HepG2 (cell line): ENCODE results near the gene MFAP3L. TPM values are rescaled to one million over a fixed set of nuclear protein-coding genes. Genes with fewer than 3 reads are reported as not detected.

ENCODE experiments used
- ATAC-seq: fragments of 200-7000 bp; cut with Tn5 transposase; 3 replicates; pipeline ENCODE4 v1.9.1; 2020; ENCODE audit warnings: mild to moderate bottlenecking, moderate library complexity
- BruUV-seq: library from RNA; stranded (reverse); fragments of 400-500 nt; replicated peaks from 2 replicates; lab custom pipeline; 2021; lab: Mats Ljungman, UMichigan
- CTCF ChIA-PET: fragments of 300-600 bp; formaldehyde crosslinking; extraction: SDS; loops from one replicate; lab custom pipeline; 2021; ENCODE audit warnings: low total read pairs, inconsistent platforms, low intra/inter-chr PET ratio; lab: Yijun Ruan, JAX
- POLR2A ChIA-PET: fragments of 350-600 bp; sonication (Branson Sonifier 250); formaldehyde crosslinking; loops from one replicate; lab custom pipeline; 2020; ENCODE audit warnings: antibody characterized with exemption, inconsistent platforms; lab: Yijun Ruan, JAX
- DNase-seq: peaks from one replicate; pipeline ENCODE4 v3.0.0-alpha.2; 2015; ENCODE audit warnings: low spot score
- FAIRE-seq: peaks from 3 replicates; lab custom pipeline; 2011; peaks lifted over from hg19 to GRCh38; lab: Jason Lieb, UNC
- H2AFZ ChIP-seq: one replicate; pipeline ENCODE4 v1.6.1; 2011; ENCODE audit warnings: low read length, inconsistent platforms
- H3K27ac ChIP-seq: fragments of 300-600 bp; 3 replicates; pipeline ENCODE4 v1.8.0; 2011; ENCODE audit warnings: mixed run types, mild to moderate bottlenecking, mixed read lengths, low read length, inconsistent platforms; ENCODE audit not compliant: insufficient read depth; ENCODE audit errors: extremely low read length
- H3K27me3 ChIP-seq, 2 experiments: fragments of 200-600 bp in 1 of 2; 2 replicates in 1 of 2; 3 replicates in 1 of 2; pipeline versions ENCODE4 v1.6.0 to v1.8.0; 2011; ENCODE audit warnings: low read length in 2 of 2, mild to moderate bottlenecking in 2 of 2, moderate library complexity in 2 of 2, inconsistent platforms in 1 of 2; ENCODE audit not compliant: insufficient read depth in 2 of 2, control insufficient read depth in 1 of 2
- H3K36me3 ChIP-seq, 2 experiments: fragments of 200-600 bp in 1 of 2; replicated peaks in 1 of 2; 2 replicates in 1 of 2; 3 replicates in 1 of 2; pipeline versions ENCODE4 v1.5.1 to v1.8.0; 2011; ENCODE audit warnings: low read length in 2 of 2, inconsistent platforms in 1 of 2; ENCODE audit not compliant: insufficient read depth in 2 of 2, control insufficient read depth in 1 of 2
- H3K4me1 ChIP-seq: 2 replicates; pipeline ENCODE4 v1.5.1; 2012; ENCODE audit warnings: low read length, inconsistent platforms; ENCODE audit not compliant: insufficient read depth
- H3K4me2 ChIP-seq: 2 replicates; pipeline ENCODE4 v1.6.0; 2011; ENCODE audit warnings: low read depth, low read length, inconsistent platforms
- H3K4me3 ChIP-seq, 3 experiments: fragments of 200-600 bp in 1 of 3; sonication (generic), shearing (Covaris generic) in 1 of 3; replicated peaks in 1 of 3; 2 replicates each; pipeline ENCODE4 v1.5.1; 2011 to 2016; ENCODE audit warnings: low read length in 3 of 3, inconsistent platforms in 2 of 3, low read depth in 2 of 3, mild to moderate bottlenecking in 2 of 3, control low read depth in 1 of 3, mixed read lengths in 1 of 3; ENCODE audit not compliant: insufficient read depth in 1 of 3
- H3K79me2 ChIP-seq: one replicate; pipeline ENCODE4 v1.6.1; 2011; ENCODE audit warnings: low read length, inconsistent platforms; ENCODE audit not compliant: insufficient read depth
- H3K9ac ChIP-seq: 2 replicates; pipeline ENCODE4 v1.6.0; 2011; ENCODE audit warnings: mild to moderate bottlenecking, low read depth, low read length, inconsistent platforms; ENCODE audit not compliant: insufficient read depth
- H3K9me3 ChIP-seq: 2 replicates; pipeline ENCODE4 v1.5.1; 2012; ENCODE audit warnings: mild to moderate bottlenecking, low read length
- H4K20me1 ChIP-seq: 2 replicates; pipeline ENCODE4 v1.6.0; 2011; ENCODE audit warnings: inconsistent platforms, mild to moderate bottlenecking, low read length, moderate library complexity; ENCODE audit not compliant: insufficient read depth
- ATF6 ChIP-seq: sonication (generic); formaldehyde crosslinking; conservative IDR thresholded peaks from 2 replicates; pipeline ENCODE4 v1.4.0; 2020; ENCODE audit warnings: missing genetic modification reagents
- CENPX ChIP-seq: sonication (generic); formaldehyde crosslinking; IDR thresholded peaks from 2 replicates; pipeline ENCODE4 v1.9.0; 2021; ENCODE audit warnings: mild to moderate bottlenecking, missing genetic modification reagents, moderate library complexity
- GPBP1L1 ChIP-seq: sonication (generic); formaldehyde crosslinking; IDR thresholded peaks from 2 replicates; pipeline ENCODE4 v1.5.0; 2020; ENCODE audit warnings: mild to moderate bottlenecking, missing genetic modification reagents
- GPN1 ChIP-seq: sonication (generic); formaldehyde crosslinking; IDR thresholded peaks from 2 replicates; pipeline ENCODE4 v1.5.1; 2020; ENCODE audit warnings: missing genetic modification reagents, borderline replicate concordance
- HOXA5 ChIP-seq: sonication (generic); formaldehyde crosslinking; IDR thresholded peaks from 2 replicates; pipeline ENCODE4 v1.4.0; 2020; ENCODE audit warnings: missing genetic modification reagents
- RAD51 ChIP-seq: fragments of 450-650 bp; IDR thresholded peaks from 2 replicates; pipeline ENCODE4 v1.6.1; 2016; ENCODE audit warnings: borderline replicate concordance
- RNF2 ChIP-seq: fragments of 450-650 bp; conservative IDR thresholded peaks from 2 replicates; pipeline ENCODE4 v1.6.1; 2016; ENCODE audit warnings: low read depth
- SPEN ChIP-seq: sonication (generic); formaldehyde crosslinking; IDR thresholded peaks from 2 replicates; pipeline ENCODE4 v1.5.1; 2020; ENCODE audit warnings: low read depth, mild to moderate bottlenecking, missing genetic modification reagents
- SYNCRIP ChIP-seq: fragments of 200-400 bp; formaldehyde crosslinking; IDR thresholded peaks from 2 replicates; pipeline ENCODE4 v1.6.1; 2018; ENCODE audit warnings: mild to moderate bottlenecking, low read depth, low read length; ENCODE audit not compliant: insufficient read depth
- USF2 ChIP-seq, 2 experiments: sonication (generic) in 1 of 2; formaldehyde crosslinking in 1 of 2; IDR thresholded peaks; 2 replicates each; pipeline versions ENCODE4 v1.5.1 to v1.6.1; 2011 to 2020; ENCODE audit warnings: borderline replicate concordance in 1 of 2, low read depth in 1 of 2, low read length in 1 of 2, mild to moderate bottlenecking in 1 of 2, missing genetic modification reagents in 1 of 2, moderate library complexity in 1 of 2
- ZNF619 ChIP-seq: sonication (generic); formaldehyde crosslinking; IDR thresholded peaks from 2 replicates; pipeline ENCODE4 v1.4.0; 2020; ENCODE audit warnings: mild to moderate bottlenecking, missing genetic modification reagents
- ZNF678 ChIP-seq: sonication (generic); formaldehyde crosslinking; IDR thresholded peaks from 2 replicates; pipeline ENCODE4 v1.4.0; 2020; ENCODE audit warnings: mild to moderate bottlenecking, missing genetic modification reagents
- ZNF746 ChIP-seq: sonication (generic); formaldehyde crosslinking; IDR thresholded peaks from 2 replicates; pipeline ENCODE4 v1.8.0; 2022; ENCODE audit warnings: mild to moderate bottlenecking, missing genetic modification reagents
- WGBS: methylation state at CpG from one replicate; pipeline ENCODE4 v1.1.6; 2017; ENCODE audit warnings: low lambda C conversion rate; 5-methylcytosine and 5-hydroxymethylcytosine counted together
- in situ Hi-C: cut with HindIII; loops from 2 replicates; pipeline ENCODE4 v1.10.0; 2017; ENCODE audit warnings: low pct_unique_long_range_greater_than_20kb; ENCODE audit not compliant: extremely low pct_ligation_motif_present
- intact Hi-C: fragments of 100-400 bp; cut with micrococcal nuclease; formaldehyde crosslinking; loops from one replicate; pipeline ENCODE4 v1.10.0; 2022; ENCODE audit not compliant: unreplicated experiment
- polyA plus RNA-seq, 8 experiments: library from polyadenylated mRNA; depleted of rRNA in 3 of 8; stranded (reverse) in 7 of 8; unstranded in 1 of 8; fragments of >200 nt; fragmentation: Illumina TruSeq in 4 of 8; extraction: Trizol in 4 of 8; gene quantifications; 2 replicates each; pipeline versions ENCODE4 v1.2.1 to v1.2.3, GENCODE V29; 2011 to 2016; ENCODE audit warnings: low read depth in 4 of 8, missing spikeins in 1 of 8, mixed read lengths in 1 of 8; ENCODE audit not compliant: insufficient read depth in 1 of 8
- total RNA-seq, 5 experiments: library from RNA; depleted of rRNA; stranded (reverse); fragments of >200 nt; fragmentation: Illumina TruSeq; extraction: Trizol; gene quantifications; 2 replicates each; pipeline ENCODE4 v1.2.3, GENCODE V29; 2016; ENCODE audit warnings: low read depth in 1 of 5
- TF ChIP-seq, protein P1 (sequence below): sonication (generic); formaldehyde crosslinking; IDR thresholded peaks from 2 replicates; pipeline ENCODE4 v1.5.1; 2020; ENCODE audit warnings: missing genetic modification reagents, mild to moderate bottlenecking, borderline replicate concordance
- TF ChIP-seq, protein P2 (sequence below): sonication (generic); formaldehyde crosslinking; IDR thresholded peaks from 2 replicates; pipeline ENCODE4 v1.9.0; 2021; ENCODE audit warnings: missing genetic modification reagents, borderline replicate concordance

The MFAP3L gene
- total and polyA plus RNA-seq, 2 of the 13 experiments (the other 11 are each of a cell fraction or from before 2014, with no cell fraction given), result 1.5 to 3.6 TPM

GRCh38 chr4:170007113-170007512, 19.1 kb downstream of the MFAP3L start:
- Histone ChIP-seq H3K36me3 (no peaks in the 10 kb centered on the region), H3K27me3 (no peaks in the 10 kb centered on the region), H3K9ac (no peak overlapping the region), H3K4me3 (no peak overlapping the region), H3K27ac (no peak overlapping the region), H2AFZ (no peak overlapping the region), H3K4me1 (no peaks in the 10 kb centered on the region), H3K9me3 (no peaks in the 10 kb centered on the region), H3K4me2 (no peak overlapping the region), H4K20me1 (no peaks in the 10 kb centered on the region), H3K79me2 (no peaks in the 10 kb centered on the region)
- DNase-seq, result no peak
- BruUV-seq, result no TSS peak
- intact Hi-C loops, result no loop called here
- POLR2A ChIA-PET, result no interaction called here
- FAIRE-seq, result no peak
- in situ Hi-C loops, result no loop called here
- CTCF ChIA-PET, result no interaction called here
- no peak for ATAC-seq
- 63% methylated on average over 4 of the region's 4 CpGs for WGBS
- no peak for TF ChIP-seq HOXA5
- TF ChIP-seq RAD51, result no peak
- TF ChIP-seq CENPX (CRISPR knock-in tag), result no peak
- TF ChIP-seq, protein P1, sequence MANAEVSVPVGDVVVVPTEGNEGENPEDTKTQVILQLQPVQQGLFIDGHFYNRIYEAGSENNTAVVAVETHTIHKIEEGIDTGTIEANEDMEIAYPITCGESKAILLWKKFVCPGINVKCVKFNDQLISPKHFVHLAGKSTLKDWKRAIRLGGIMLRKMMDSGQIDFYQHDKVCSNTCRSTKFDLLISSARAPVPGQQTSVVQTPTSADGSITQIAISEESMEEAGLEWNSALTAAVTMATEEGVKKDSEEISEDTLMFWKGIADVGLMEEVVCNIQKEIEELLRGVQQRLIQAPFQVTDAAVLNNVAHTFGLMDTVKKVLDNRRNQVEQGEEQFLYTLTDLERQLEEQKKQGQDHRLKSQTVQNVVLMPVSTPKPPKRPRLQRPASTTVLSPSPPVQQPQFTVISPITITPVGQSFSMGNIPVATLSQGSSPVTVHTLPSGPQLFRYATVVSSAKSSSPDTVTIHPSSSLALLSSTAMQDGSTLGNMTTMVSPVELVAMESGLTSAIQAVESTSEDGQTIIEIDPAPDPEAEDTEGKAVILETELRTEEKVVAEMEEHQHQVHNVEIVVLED, result no peak
- TF ChIP-seq ZNF678 (CRISPR knock-in tag), result no peak
- TF ChIP-seq ATF6 (CRISPR knock-in tag), result no peak
- TF ChIP-seq ZNF746, result no peak
- no peak for TF ChIP-seq SYNCRIP
- TF ChIP-seq, protein P2, sequence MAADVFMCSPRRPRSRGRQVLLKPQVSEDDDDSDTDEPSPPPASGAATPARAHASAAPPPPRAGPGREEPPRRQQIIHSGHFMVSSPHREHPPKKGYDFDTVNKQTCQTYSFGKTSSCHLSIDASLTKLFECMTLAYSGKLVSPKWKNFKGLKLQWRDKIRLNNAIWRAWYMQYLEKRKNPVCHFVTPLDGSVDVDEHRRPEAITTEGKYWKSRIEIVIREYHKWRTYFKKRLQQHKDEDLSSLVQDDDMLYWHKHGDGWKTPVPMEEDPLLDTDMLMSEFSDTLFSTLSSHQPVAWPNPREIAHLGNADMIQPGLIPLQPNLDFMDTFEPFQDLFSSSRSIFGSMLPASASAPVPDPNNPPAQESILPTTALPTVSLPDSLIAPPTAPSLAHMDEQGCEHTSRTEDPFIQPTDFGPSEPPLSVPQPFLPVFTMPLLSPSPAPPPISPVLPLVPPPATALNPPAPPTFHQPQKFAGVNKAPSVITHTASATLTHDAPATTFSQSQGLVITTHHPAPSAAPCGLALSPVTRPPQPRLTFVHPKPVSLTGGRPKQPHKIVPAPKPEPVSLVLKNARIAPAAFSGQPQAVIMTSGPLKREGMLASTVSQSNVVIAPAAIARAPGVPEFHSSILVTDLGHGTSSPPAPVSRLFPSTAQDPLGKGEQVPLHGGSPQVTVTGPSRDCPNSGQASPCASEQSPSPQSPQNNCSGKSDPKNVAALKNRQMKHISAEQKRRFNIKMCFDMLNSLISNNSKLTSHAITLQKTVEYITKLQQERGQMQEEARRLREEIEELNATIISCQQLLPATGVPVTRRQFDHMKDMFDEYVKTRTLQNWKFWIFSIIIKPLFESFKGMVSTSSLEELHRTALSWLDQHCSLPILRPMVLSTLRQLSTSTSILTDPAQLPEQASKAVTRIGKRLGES, result no peak
- TF ChIP-seq GPBP1L1 (CRISPR knock-in tag), result no peak
- no peak for TF ChIP-seq USF2 (IDR thresholded peaks at IDR 0.05; ENCODE audit: low read depth, low read length)
- no peak for TF ChIP-seq USF2 (CRISPR knock-in tag; IDR thresholded peaks at IDR 0.05; ENCODE audit: borderline replicate concordance)
- no peak for TF ChIP-seq RNF2
- TF ChIP-seq ZNF619 (CRISPR knock-in tag), result no peak
- TF ChIP-seq GPN1 (CRISPR knock-in tag), result no peak
- TF ChIP-seq SPEN (CRISPR knock-in tag), result no peak
